GM15510 (cell line): ENCODE data around the gene SH3GLB2.

Experiments
- POLR2A ChIP-seq: IDR thresholded peaks from 3 replicates; pipeline ENCODE4 v1.6.1; 2011; ENCODE audit warnings: borderline replicate concordance; ENCODE audit not compliant: insufficient read length; ENCODE audit errors: extremely low read depth

The SH3GLB2 gene

GRCh38 chr9:128999581-129000206 is 28.4 kb downstream of the SH3GLB2 start:
- no peak for TF ChIP-seq POLR2A

GRCh38 chr9:128998462-128998861 is 29.7 kb downstream of the SH3GLB2 start:
- no peak for TF ChIP-seq POLR2A

- TF ChIP-seq POLR2A = no peak
Measured at GRCh38 chr9:128995791-128996190, 32.3 kb downstream of the SH3GLB2 start.

GRCh38 chr9:128992995-128993394 is 35.1 kb downstream of the SH3GLB2 start:
- TF ChIP-seq POLR2A = no peak

GRCh38 chr9:128987805-128988204 is 40.3 kb downstream of the SH3GLB2 start:
- TF ChIP-seq POLR2A = no peak

GRCh38 chr9:128986671-128987070 is 41.5 kb downstream of the SH3GLB2 start:
- no peak for TF ChIP-seq POLR2A

GRCh38 chr9:128983536-128983935 is 44.6 kb downstream of the SH3GLB2 start:
- no peak for TF ChIP-seq POLR2A

GRCh38 chr9:128979111-128979510 is 49.0 kb downstream of the SH3GLB2 start:
- TF ChIP-seq POLR2A = no peak

- no peak for TF ChIP-seq POLR2A
Measured at GRCh38 chr9:128972956-128973355, 55.2 kb downstream of the SH3GLB2 start.

- TF ChIP-seq POLR2A = no peak
Measured at GRCh38 chr9:128969491-128969890, 58.6 kb downstream of the SH3GLB2 start.
